ENCODE data around the gene SPOCK2.
"Not testable (repeated sequence)": the region's sequence is repeated elsewhere in the genome, so short reads cannot be mapped to it uniquely, and the experiment has no call there.

Gene SPOCK2, protein sequence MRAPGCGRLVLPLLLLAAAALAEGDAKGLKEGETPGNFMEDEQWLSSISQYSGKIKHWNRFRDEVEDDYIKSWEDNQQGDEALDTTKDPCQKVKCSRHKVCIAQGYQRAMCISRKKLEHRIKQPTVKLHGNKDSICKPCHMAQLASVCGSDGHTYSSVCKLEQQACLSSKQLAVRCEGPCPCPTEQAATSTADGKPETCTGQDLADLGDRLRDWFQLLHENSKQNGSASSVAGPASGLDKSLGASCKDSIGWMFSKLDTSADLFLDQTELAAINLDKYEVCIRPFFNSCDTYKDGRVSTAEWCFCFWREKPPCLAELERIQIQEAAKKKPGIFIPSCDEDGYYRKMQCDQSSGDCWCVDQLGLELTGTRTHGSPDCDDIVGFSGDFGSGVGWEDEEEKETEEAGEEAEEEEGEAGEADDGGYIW

GRCh38 chr10:72087969-72088888 lies at the start of gene SPOCK2:
TSS of gene SPOCK2 (minus strand) at chr10:72088551. CDS start at chr10:72088328, 223 bp downstream.
- Histone ChIP-seq H3K9ac (ENCODE audit: low read length) (peak within 1 kb of the TSS; percentile 75), H3K4me1 (ENCODE audit: low read length) (peaks cover 27% of the 10 kb centered on the region), H3K36me3 (replicated peaks; ENCODE audit: low read depth, low read length) (no peaks in the 10 kb centered on the region), H3K4me2 (ENCODE audit: low read length) (peak within 1 kb of the TSS; percentile 96), H3K4me3 (ENCODE audit: low read length) (peak within 1 kb of the TSS; percentile 87), H3K27me3 (ENCODE audit: low read depth, low read length) (peaks cover 16% of the 10 kb centered on the region), H2AFZ (ENCODE audit: low read depth, low read length) (0 out of 2 replicates have a peak within 1 kb of the TSS, but pooled peaks have one; percentile 55), H4K20me1 (ENCODE audit: insufficient read depth, low read length) (no peaks in the 10 kb centered on the region), H3K79me2 (ENCODE audit: low read length) (no peaks in the 10 kb centered on the region), H3K27ac (ENCODE audit: low read length) (no peak within 1 kb of the TSS), H3K9me3 (ENCODE audit: insufficient read depth, low read length) (no peaks in the 10 kb centered on the region)
- no peak for TF ChIP-seq EZH2phosphoT487 (IDR thresholded peaks at IDR 0.05; ENCODE audit: low read depth)
- TF ChIP-seq CTCF (IDR thresholded peaks at IDR 0.05; ENCODE audit: low read depth, low read length) = no peak

- Histone ChIP-seq H3K4me1 (ENCODE audit: low read length) (peaks cover 35% of the 10 kb centered on the region), H3K4me3 (ENCODE audit: low read length) (no peak overlapping the region), H3K9me3 (ENCODE audit: insufficient read depth, low read length) (no peaks in the 10 kb centered on the region), H3K27ac (ENCODE audit: low read length) (no peak overlapping the region), H3K27me3 (ENCODE audit: low read depth, low read length) (no peaks in the 10 kb centered on the region), H3K9ac (ENCODE audit: low read length) (no peak overlapping the region), H3K79me2 (ENCODE audit: low read length) (no peaks in the 10 kb centered on the region), H3K4me2 (ENCODE audit: low read length) (no peak overlapping the region), H4K20me1 (ENCODE audit: insufficient read depth, low read length) (no peaks in the 10 kb centered on the region), H3K36me3 (replicated peaks; ENCODE audit: low read depth, low read length) (no peaks in the 10 kb centered on the region), H2AFZ (ENCODE audit: low read depth, low read length) (no peak overlapping the region)
- TF ChIP-seq CTCF (IDR thresholded peaks at IDR 0.05; ENCODE audit: low read depth, low read length) (no peak), EZH2phosphoT487 (IDR thresholded peaks at IDR 0.05; ENCODE audit: low read depth) (no peak)
These were observed 49.2 kb upstream of the SPOCK2 start for GRCh38 chr10:72137583-72137982.

DNA sequence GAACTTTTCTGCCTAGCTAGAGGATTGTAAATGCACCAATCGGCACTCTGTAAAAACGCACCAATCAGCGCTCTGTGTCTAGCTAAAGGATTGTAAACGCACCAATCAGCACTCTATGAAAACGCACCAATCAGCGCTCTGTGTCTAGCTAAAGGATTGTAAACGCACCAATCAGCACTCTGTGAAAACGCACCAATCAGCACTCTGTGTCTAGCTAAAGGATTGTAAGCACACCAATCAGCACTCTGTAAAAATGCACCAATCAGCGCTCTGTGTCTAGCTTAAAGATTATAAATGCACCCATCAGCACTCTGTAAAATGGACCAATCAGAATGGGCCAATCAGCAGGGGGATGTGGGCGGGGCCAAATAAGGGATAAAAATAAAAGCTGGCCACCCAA lies 47.9 kb upstream of the SPOCK2 start:
- not testable (repeated sequence) for H2AFZ ChIP-seq (ENCODE audit: low read depth, low read length); H3K36me3 ChIP-seq (replicated peaks; ENCODE audit: low read depth, low read length); H3K9me3 ChIP-seq (ENCODE audit: insufficient read depth, low read length); H4K20me1 ChIP-seq (ENCODE audit: insufficient read depth, low read length); H3K79me2 ChIP-seq (ENCODE audit: low read length); H3K4me3 ChIP-seq (ENCODE audit: low read length); H3K9ac ChIP-seq (ENCODE audit: low read length); H3K27me3 ChIP-seq (ENCODE audit: low read depth, low read length); H3K4me2 ChIP-seq (ENCODE audit: low read length); H3K27ac ChIP-seq (ENCODE audit: low read length)
- H3K4me1 ChIP-seq (ENCODE audit: low read length) = peaks cover 46% of the 10 kb centered on the region

DNA sequence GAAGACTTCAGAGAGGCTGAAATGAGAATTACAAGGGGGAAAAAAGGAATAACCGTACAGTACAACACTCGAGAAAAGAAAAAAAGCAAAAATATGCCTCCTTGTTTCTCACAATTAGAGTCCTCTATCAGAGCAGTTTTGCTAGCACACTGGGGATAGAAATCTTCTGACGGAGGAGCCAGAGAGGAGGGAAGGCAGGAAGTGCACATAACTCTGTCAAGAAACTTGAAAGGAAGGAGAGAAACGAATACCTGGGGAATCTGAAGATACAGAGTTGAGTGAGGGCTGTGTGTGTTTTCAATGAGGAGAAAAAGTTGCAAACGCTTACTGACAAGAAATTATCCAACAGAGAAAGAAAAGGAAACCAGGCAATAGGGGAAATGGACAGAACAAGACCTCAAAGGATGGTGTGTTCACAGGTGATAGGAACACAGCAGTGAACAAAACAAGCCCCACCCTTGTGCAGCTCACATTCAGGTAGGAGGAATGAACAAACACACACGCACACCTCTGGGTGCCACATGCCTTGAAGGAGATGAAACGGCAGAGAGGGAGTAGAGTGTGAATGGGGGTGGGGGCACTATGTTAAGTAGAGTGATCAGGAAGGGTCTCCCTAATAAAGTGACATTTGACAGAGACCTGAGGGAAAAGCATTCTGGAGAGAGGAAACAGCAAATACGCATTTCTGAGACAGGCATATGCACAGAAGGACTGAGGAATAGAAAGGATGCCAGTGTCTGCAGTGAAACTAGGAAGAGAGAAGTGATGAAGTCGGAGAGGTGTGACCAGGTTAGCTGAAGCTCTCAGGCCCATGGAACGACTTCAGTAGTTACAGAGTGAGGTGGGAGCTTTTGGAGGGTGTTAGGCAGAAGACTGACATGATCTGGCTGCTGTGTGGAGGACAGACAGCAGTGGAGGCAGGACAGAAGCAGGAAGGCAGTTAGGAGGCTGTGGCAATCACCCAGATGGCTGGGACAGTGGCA lies 46.7 kb upstream of the SPOCK2 start:
- no peak overlapping the region for H3K27ac ChIP-seq (ENCODE audit: low read length)
- no peaks in the 10 kb centered on the region for H3K27me3 ChIP-seq (ENCODE audit: low read depth, low read length)
- no peaks in the 10 kb centered on the region for H3K36me3 ChIP-seq (replicated peaks; ENCODE audit: low read depth, low read length)
- no peaks in the 10 kb centered on the region for H3K9me3 ChIP-seq (ENCODE audit: insufficient read depth, low read length)
- H3K4me1 ChIP-seq (ENCODE audit: low read length) = peaks cover 43% of the 10 kb centered on the region
- H3K9ac ChIP-seq (ENCODE audit: low read length) = no peak overlapping the region
- no peaks in the 10 kb centered on the region for H4K20me1 ChIP-seq (ENCODE audit: insufficient read depth, low read length)
- H3K4me2 ChIP-seq (ENCODE audit: low read length) = peak overlapping the region; percentile 38
- TF ChIP-seq CTCF (IDR thresholded peaks at IDR 0.05; ENCODE audit: low read depth, low read length) = no peak
- TF ChIP-seq EZH2phosphoT487 (IDR thresholded peaks at IDR 0.05; ENCODE audit: low read depth) = no peak
- no peak overlapping the region for H3K4me3 ChIP-seq (ENCODE audit: low read length)
- H2AFZ ChIP-seq (ENCODE audit: low read depth, low read length) = no peak overlapping the region
- no peaks in the 10 kb centered on the region for H3K79me2 ChIP-seq (ENCODE audit: low read length)

All from OCI-LY3 (cell line).